A549 (cell line): ENCODE data around the gene COG5.

Experiments
- BCL3 ChIP-seq: fragments of >200 bp; sonication (Bioruptor Twin); formaldehyde crosslinking; IDR thresholded peaks from 3 replicates; pipeline ENCODE4 v1.6.1; 2016
- BHLHE40 ChIP-seq: IDR thresholded peaks from 2 replicates; pipeline ENCODE4 v1.6.1; 2012; ENCODE audit warnings: low read depth, low read length, inconsistent platforms
- CTCF ChIP-seq: fragments of >200 bp; sonication (Bioruptor Twin); formaldehyde crosslinking; IDR thresholded peaks from 3 replicates; pipeline ENCODE4 v1.5.1; 2016
- ELK1 ChIP-seq: fragments of 150-350 bp; IDR thresholded peaks from 2 replicates; pipeline ENCODE4 v1.6.1; 2014; ENCODE audit warnings: low read depth, mild to moderate bottlenecking, low read length
- FOSB ChIP-seq: fragments of 250-450 bp; sonication (Bioruptor Pico); IDR thresholded peaks from 2 replicates; pipeline ENCODE4 v1.5.0; 2020; ENCODE audit warnings: mild to moderate bottlenecking, moderate library complexity
- HEYL ChIP-seq: fragments of 250-450 bp; sonication (Bioruptor Pico); IDR thresholded peaks from 2 replicates; pipeline ENCODE4 v1.8.0; 2021; ENCODE audit warnings: mild to moderate bottlenecking, moderate library complexity
- JUN ChIP-seq, 2 experiments: fragments of >200 bp; sonication (Bioruptor Twin); formaldehyde crosslinking; IDR thresholded peaks; 2 replicates in 1 of 2; 3 replicates in 1 of 2; pipeline ENCODE4 v1.6.1; 2016 to 2017
- MAFK ChIP-seq: fragments of 450-650 bp; IDR thresholded peaks from 2 replicates; pipeline ENCODE4 v1.6.1; 2014; ENCODE audit not compliant: partially characterized antibody
- MAZ ChIP-seq: fragments of 150-350 bp; IDR thresholded peaks from 2 replicates; pipeline ENCODE4 v1.6.1; 2014; ENCODE audit warnings: antibody characterized with exemption, low read depth, low read length, borderline replicate concordance
- POLR2A ChIP-seq: IDR thresholded peaks from 2 replicates; pipeline ENCODE4 v1.6.1; 2012; ENCODE audit warnings: mild to moderate bottlenecking, low read length
- RAD21 ChIP-seq, 2 experiments: fragments of >200 bp in 1 of 2; sonication (Bioruptor Twin) in 1 of 2; formaldehyde crosslinking in 1 of 2; IDR thresholded peaks in 1 of 2; conservative IDR thresholded peaks in 1 of 2; 2 replicates in 1 of 2; 3 replicates in 1 of 2; pipeline ENCODE4 v1.6.1; 2012 to 2018; ENCODE audit warnings: inconsistent platforms in 1 of 2
- REST ChIP-seq: fragments of 200-600 bp; sonication (generic); IDR thresholded peaks from 2 replicates; pipeline ENCODE4 v1.6.1; 2016; ENCODE audit warnings: antibody characterized with exemption, mild to moderate bottlenecking, moderate library complexity

- TF ChIP-seq CTCF (no peak), ELK1 (no peak), POLR2A (no peak), HEYL (CRISPR knock-in tag) (no peak), BHLHE40 (no peak), REST (no peak), MAFK (no peak), MAZ (no peak), RAD21 (conservative IDR thresholded peaks at IDR 0.05 in 1 of 2, IDR thresholded peaks at IDR 0.05 in 1 of 2) (no peak), JUN (IDR thresholded peaks at IDR 0.05) (no peak), FOSB (CRISPR knock-in tag) (no peak), BCL3 (no peak)
These were observed 27.7 kb upstream of the COG5 start for GRCh38 chr7:107591421-107591820.
